SK-N-SH (cell line): ENCODE measurements around the gene VSIG8. TPM values are rescaled to one million over a fixed set of nuclear protein-coding genes. Genes with fewer than 3 reads are reported as not detected.

Experiments
- CTCF ChIA-PET: fragments of 300-600, 350-600 bp; formaldehyde crosslinking; extraction: SDS; loops from one replicate; lab custom pipeline; 2021; lab: Yijun Ruan, JAX
- POLR2A ChIA-PET: fragments of 350-600 bp; sonication (Branson Sonifier 250); formaldehyde crosslinking; extraction: SDS; loops from one replicate; lab custom pipeline; 2020; ENCODE audit warnings: antibody characterized with exemption, inconsistent platforms; lab: Yijun Ruan, JAX
- DNase-seq: peaks from one replicate; pipeline ENCODE4 v3.0.0; 2012
- H2AFZ ChIP-seq: fragments of 200-600 bp; sonication (generic); 2 replicates; pipeline ENCODE4 v1.8.1; 2016; ENCODE audit warnings: antibody characterized with exemption, mild to moderate bottlenecking, low read depth
- H3F3A ChIP-seq: fragments of 200-600 bp; sonication (generic); replicated peaks from 2 replicates; pipeline ENCODE3; 2016; ENCODE audit warnings: antibody characterized with exemption, mild to moderate bottlenecking; ENCODE audit not compliant: insufficient read depth
- H3K27ac ChIP-seq, 2 experiments: fragments of 200-500 bp in 1 of 2; fragments of 200-600 bp in 1 of 2; sonication (Bioruptor generic) in 1 of 2; sonication (generic), shearing (Covaris generic) in 1 of 2; 2 replicates each; pipeline versions ENCODE4 v1.5.1 to v1.6.1; 2014 to 2016; ENCODE audit warnings: low read depth in 2 of 2, inconsistent platforms in 1 of 2, low read length in 1 of 2, mild to moderate bottlenecking in 1 of 2, mixed read lengths in 1 of 2
- H3K27me3 ChIP-seq: fragments of 200-600 bp; sonication (generic), shearing (Covaris generic); 2 replicates; pipeline ENCODE4 v1.6.1; 2016; ENCODE audit warnings: mixed run types; ENCODE audit not compliant: insufficient read depth
- H3K36me3 ChIP-seq, 2 experiments: fragments of 200-500 bp in 1 of 2; fragments of 200-600 bp in 1 of 2; sonication (Bioruptor generic) in 1 of 2; sonication (generic) in 1 of 2; replicated peaks in 1 of 2; 2 replicates each; pipeline versions ENCODE3 to v1.5.1; 2014 to 2016; ENCODE audit warnings: low read length in 1 of 2, mild to moderate bottlenecking in 1 of 2; ENCODE audit not compliant: insufficient read depth in 2 of 2, control insufficient read depth in 1 of 2
- H3K4me1 ChIP-seq, 2 experiments: fragments of 200-500 bp in 1 of 2; fragments of 200-600 bp in 1 of 2; sonication (Bioruptor generic) in 1 of 2; sonication (generic), shearing (Covaris generic) in 1 of 2; 2 replicates each; pipeline versions ENCODE4 v1.5.1 to v1.6.1; 2014 to 2016; ENCODE audit warnings: low read depth in 1 of 2, low read length in 1 of 2, mixed run types in 1 of 2; ENCODE audit not compliant: insufficient read depth in 2 of 2, control insufficient read depth in 1 of 2
- H3K4me2 ChIP-seq: fragments of 200-600 bp; sonication (generic), shearing (Covaris generic); 2 replicates; pipeline ENCODE4 v1.6.1; 2017; ENCODE audit warnings: mixed run types
- H3K4me3 ChIP-seq, 2 experiments: fragments of 200-500 bp in 1 of 2; fragments of 200-600 bp in 1 of 2; sonication (Bioruptor generic) in 1 of 2; sonication (generic), shearing (Covaris generic) in 1 of 2; 2 replicates each; pipeline versions ENCODE4 v1.5.1 to v1.8.1; 2014 to 2016; ENCODE audit warnings: low read depth in 2 of 2, inconsistent platforms in 1 of 2, low read length in 1 of 2, mild to moderate bottlenecking in 1 of 2, mixed read lengths in 1 of 2, moderate library complexity in 1 of 2
- H3K79me2 ChIP-seq: fragments of 200-600 bp; sonication (generic); 2 replicates; pipeline ENCODE4 v1.8.1; 2017; ENCODE audit warnings: mild to moderate bottlenecking; ENCODE audit not compliant: insufficient read depth
- H3K9ac ChIP-seq: fragments of 200-600 bp; sonication (generic); 2 replicates; pipeline ENCODE4 v1.6.1; 2017; ENCODE audit warnings: mixed run types
- H3K9me2 ChIP-seq: fragments of 200-600 bp; sonication (generic); 2 replicates; pipeline ENCODE4 v1.6.1; 2017; ENCODE audit warnings: mixed run types
- H3K9me3 ChIP-seq: fragments of 200-600 bp; sonication (generic); 2 replicates; pipeline ENCODE4 v1.6.1; 2017; ENCODE audit warnings: mixed run types, mild to moderate bottlenecking, moderate library complexity
- H4K20me1 ChIP-seq: fragments of 200-600 bp; sonication (generic); 2 replicates; pipeline ENCODE4 v1.6.1; 2017; ENCODE audit warnings: mild to moderate bottlenecking, mixed run types; ENCODE audit not compliant: insufficient read depth
- CTCF ChIP-seq: fragments of 200-600 bp; sonication (generic); IDR thresholded peaks from 2 replicates; pipeline ENCODE4 v1.6.1; 2017; ENCODE audit warnings: antibody characterized with exemption, mild to moderate bottlenecking, moderate library complexity
- EP300 ChIP-seq, 2 experiments: IDR thresholded peaks; 2 replicates each; pipeline versions ENCODE4 v1.4.0 to v1.6.1; 2012; ENCODE audit warnings: borderline replicate concordance in 1 of 2, low read depth in 1 of 2, low read length in 1 of 2
- MXI1 ChIP-seq: IDR thresholded peaks from 2 replicates; pipeline ENCODE4 v1.6.1; 2012; ENCODE audit warnings: mild to moderate bottlenecking, low read depth, low read length, improper control_type of control experiment
- REST ChIP-seq: IDR thresholded peaks from 2 replicates; pipeline ENCODE4 v1.6.1; 2012; ENCODE audit warnings: mild to moderate bottlenecking, low read depth, low read length, moderate library complexity
- RXRA ChIP-seq: IDR thresholded peaks from 2 replicates; pipeline ENCODE4 v1.4.0; 2012; ENCODE audit warnings: low read depth, mild to moderate bottlenecking, borderline replicate concordance
- TAF1 ChIP-seq: IDR thresholded peaks from 2 replicates; pipeline ENCODE4 v1.6.1; 2012; ENCODE audit warnings: low read depth, mild to moderate bottlenecking, low read length, moderate library complexity, borderline replicate concordance
- TCF12 ChIP-seq: IDR thresholded peaks from 2 replicates; pipeline ENCODE4 v1.4.0; 2012
- TEAD4 ChIP-seq: IDR thresholded peaks from 2 replicates; pipeline ENCODE4 v1.4.0; 2012; ENCODE audit warnings: mild to moderate bottlenecking, borderline replicate concordance; ENCODE audit not compliant: insufficient read depth
- USF2 ChIP-seq: fragments of 150-350 bp; IDR thresholded peaks from 2 replicates; pipeline ENCODE4 v1.6.1; 2017; ENCODE audit warnings: antibody characterized with exemption, low read length, low read depth, borderline replicate concordance
- YY1 ChIP-seq: IDR thresholded peaks from 2 replicates; pipeline ENCODE4 v1.4.0; 2012; ENCODE audit warnings: low read depth, mild to moderate bottlenecking
- ZBTB33 ChIP-seq: IDR thresholded peaks from 2 replicates; pipeline ENCODE4 v1.4.0; 2012; ENCODE audit warnings: low read depth, borderline replicate concordance
- WGBS: methylation state at CpG from one replicate; pipeline ENCODE4 v1.1.6; 2017; ENCODE audit warnings: low lambda C conversion rate; 5-methylcytosine and 5-hydroxymethylcytosine counted together
- polyA plus RNA-seq, 3 experiments: library from polyadenylated mRNA; depleted of rRNA; stranded (reverse); fragments of >200 nt; gene quantifications; 2 replicates each; pipeline ENCODE4 v1.2.3, GENCODE V29; 2012

The VSIG8 gene
- polyA plus RNA-seq, 1 of the 3 experiments (the other 2 are of a cell fraction): not detected

GRCh38 chr1:159900755-159901360 lies 38.4 kb upstream of the VSIG8 start:
- WGBS: 78% methylated on average over 2 of the region's 2 CpGs
- Histone ChIP-seq H3K36me3 (no peaks in the 10 kb centered on the region), H3F3A (no peaks in the 10 kb centered on the region), H3K4me2 (no peak overlapping the region), H3K27me3 (no peaks in the 10 kb centered on the region), H3K79me2 (no peaks in the 10 kb centered on the region), H3K4me3 (no peak overlapping the region), H3K9me3 (no peaks in the 10 kb centered on the region), H3K4me1 (0 out of 4 replicates have a peak, but pooled peaks cover 0 to 7% of the 10 kb centered on the region in 2 experiments), H3K9me2 (no peaks in the 10 kb centered on the region), H3K27ac (no peak overlapping the region), H4K20me1 (no peaks in the 10 kb centered on the region), H3K9ac (no peak overlapping the region), H2AFZ (no peak overlapping the region)
- CTCF ChIA-PET: interaction anchor here (0.9 to 1.7 kb wide), 4 partner anchors 10 to 105 kb away, joined by 3 to 5 read pairs (median 4); no protein-coding TSS in a partner anchor
- no peak for TF ChIP-seq REST
- TF ChIP-seq ZBTB33: no peak
- TF ChIP-seq EP300 (IDR thresholded peaks at IDR 0.05; ENCODE audit: borderline replicate concordance in 1 of 2, low read depth in 1 of 2, low read length in 1 of 2): no peak
- no peak for DNase-seq
- POLR2A ChIA-PET: interaction anchor here (0.5 kb wide), 1 partner anchor 129 kb away, joined by 3 read pairs; no protein-coding TSS in a partner anchor

- CTCF ChIA-PET: interaction anchor here (0.9 to 1.7 kb wide), 4 partner anchors 9 to 106 kb away, joined by 3 to 5 read pairs (median 4); no protein-coding TSS in a partner anchor
- H3K79me2 ChIP-seq: no peaks in the 10 kb centered on the region
- no peak for DNase-seq
- H3K27ac ChIP-seq: no peak within 1 kb of the TSS
- no peak within 1 kb of the TSS for H3K9ac ChIP-seq
- H3K4me3 ChIP-seq: no peak within 1 kb of the TSS
- no peak for TF ChIP-seq TAF1
- TF ChIP-seq USF2: no peak
- no peak for TF ChIP-seq RXRA
- TF ChIP-seq CTCF: no peak
- TF ChIP-seq TCF12: no peak
- TF ChIP-seq ZBTB33: no peak
- TF ChIP-seq MXI1: no peak
- TF ChIP-seq TEAD4: no peak
- TF ChIP-seq YY1: no peak
- no peaks in the 10 kb centered on the region for H4K20me1 ChIP-seq
- no peak within 1 kb of the TSS for H2AFZ ChIP-seq
- no peaks in the 10 kb centered on the region for H3F3A ChIP-seq
- 71% methylated on average over 30 of the region's 30 CpGs for WGBS
- H3K4me2 ChIP-seq: no peak within 1 kb of the TSS
- H3K9me3 ChIP-seq: no peaks in the 10 kb centered on the region
- no peaks in the 10 kb centered on the region for H3K9me2 ChIP-seq
- H3K4me1 ChIP-seq: 0 out of 4 replicates have a peak, but pooled peaks cover 0 to 7% of the 10 kb centered on the region in 2 experiments
- H3K36me3 ChIP-seq: no peaks in the 10 kb centered on the region
- H3K27me3 ChIP-seq: no peaks in the 10 kb centered on the region
- POLR2A ChIA-PET: interaction anchor here (0.5 kb wide), 1 partner anchor 130 kb away, joined by 3 read pairs; no protein-coding TSS in a partner anchor
Observed at GRCh38 chr1:159900086-159900680, 37.7 kb upstream of the VSIG8 start, which contains the start of gene CFAP45. Gene CFAP45 (minus strand): TSS chr1:159900165. CDS start chr1:159900098, 67 bp downstream.
